ENCODE measurements around the gene CHD9.
A peak's percentile ranks its signal among the peaks of the same experiment; 100 is the strongest.
"Not testable (repeated sequence)": the region's sequence is repeated elsewhere in the genome, so short reads cannot be mapped to it uniquely, and the experiment has no call there.

CHD9 gene

DNA sequence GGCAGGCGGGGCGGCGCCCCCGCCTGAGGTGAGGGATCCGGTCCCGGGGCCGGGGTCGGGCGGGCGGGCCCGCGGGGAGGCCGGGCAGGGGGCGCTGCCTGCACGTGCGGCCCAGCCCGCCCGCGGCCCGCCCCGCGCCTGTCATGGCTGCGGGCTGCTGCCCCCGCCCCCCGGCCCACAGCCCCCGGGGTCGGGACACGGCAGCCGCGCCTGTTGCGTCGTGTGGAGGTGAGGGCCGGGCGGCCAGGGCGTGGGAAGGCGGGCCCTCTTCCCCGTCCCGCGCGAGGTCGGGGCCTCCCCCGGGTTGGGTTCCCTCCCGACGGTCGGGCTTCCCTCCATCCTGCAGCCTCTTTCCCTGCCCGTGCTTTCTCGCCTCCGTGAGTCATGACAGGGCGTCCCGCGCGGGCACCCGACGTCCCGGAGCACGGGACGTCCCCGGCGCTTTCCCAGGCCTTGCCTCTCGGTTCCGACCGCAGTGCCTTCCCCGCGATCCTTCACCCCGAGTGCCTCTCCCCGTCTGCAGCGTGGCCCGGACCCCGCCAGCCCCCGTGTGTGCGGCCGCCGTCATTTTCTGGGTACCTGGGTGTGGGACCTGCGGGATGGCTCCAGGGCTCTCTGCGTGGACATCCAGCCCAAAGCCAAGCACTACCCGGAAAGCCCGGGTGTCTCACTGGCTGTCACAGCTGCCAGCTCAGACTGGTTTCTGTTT, 76.7 kb downstream of the CHD9 start:
- DNase-seq (ENCODE audit: low spot score), result peak; percentile 18

- DNase-seq (ENCODE audit: low spot score), result no peak
Observed at GRCh38 chr16:53132406-53132805, 77.6 kb downstream of the CHD9 start.

GRCh38 chr16:53135329-53135728, 80.5 kb downstream of the CHD9 start:
- no peak for DNase-seq (ENCODE audit: low spot score)

- DNase-seq (ENCODE audit: low spot score), result no peak
Observed at GRCh38 chr16:53142823-53143568, 88.2 kb downstream of the CHD9 start.

DNA sequence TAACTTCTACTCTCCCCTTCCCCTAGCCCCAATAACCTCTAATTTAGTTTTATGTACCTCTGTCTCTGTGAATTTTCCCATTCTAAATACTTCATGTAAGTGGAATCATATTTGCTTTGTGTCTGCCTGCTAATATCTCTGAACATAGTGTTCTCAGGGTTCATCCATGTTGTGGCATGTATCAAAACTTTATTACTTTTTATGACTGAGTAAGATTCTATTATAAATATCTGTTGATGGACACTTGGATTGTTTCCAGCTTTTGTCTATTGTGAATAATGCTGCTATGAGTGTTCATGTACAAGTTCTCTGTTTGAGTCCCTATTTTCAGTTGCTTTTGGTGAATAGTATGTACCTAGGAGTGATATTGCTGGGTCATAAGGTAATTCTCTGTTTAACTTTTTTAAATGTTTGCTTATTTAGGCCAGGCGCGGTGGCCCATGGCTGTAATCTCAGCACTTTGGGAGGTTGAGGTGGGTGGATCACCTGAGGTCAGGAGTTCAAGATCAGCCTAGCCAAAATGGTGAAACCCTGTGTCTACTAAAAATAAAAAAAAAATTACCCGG, 92.8 kb downstream of the CHD9 start:
- no peak for DNase-seq (ENCODE audit: low spot score)

GRCh38 chr16:53150769-53151168, 96.0 kb downstream of the CHD9 start:
- no peak for DNase-seq (ENCODE audit: low spot score)

DNA sequence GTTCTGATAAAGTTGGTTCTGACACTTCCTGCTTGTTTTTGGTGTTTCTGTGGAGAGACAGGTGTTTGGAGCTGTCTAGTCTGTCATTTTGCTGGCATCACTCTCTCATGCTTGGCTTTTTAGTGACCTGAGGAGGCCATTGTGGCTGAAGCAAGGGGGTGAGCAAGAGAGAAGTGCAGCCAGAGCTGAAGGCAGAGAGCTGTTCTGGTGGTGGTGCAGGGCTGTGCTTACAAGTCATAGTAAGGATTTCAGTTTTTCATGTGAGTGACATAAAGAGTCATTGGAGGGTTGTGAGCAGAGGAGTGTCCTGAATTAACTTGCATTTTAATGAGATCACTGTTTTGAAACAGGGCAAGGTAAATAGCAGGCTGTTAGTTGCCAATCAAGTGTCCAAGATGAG, 97.5 kb downstream of the CHD9 start:
- no peak for DNase-seq (ENCODE audit: low spot score)

- DNase-seq (ENCODE audit: low spot score), result no peak
Observed at GRCh38 chr16:53153130-53153529, 98.3 kb downstream of the CHD9 start.

DNA sequence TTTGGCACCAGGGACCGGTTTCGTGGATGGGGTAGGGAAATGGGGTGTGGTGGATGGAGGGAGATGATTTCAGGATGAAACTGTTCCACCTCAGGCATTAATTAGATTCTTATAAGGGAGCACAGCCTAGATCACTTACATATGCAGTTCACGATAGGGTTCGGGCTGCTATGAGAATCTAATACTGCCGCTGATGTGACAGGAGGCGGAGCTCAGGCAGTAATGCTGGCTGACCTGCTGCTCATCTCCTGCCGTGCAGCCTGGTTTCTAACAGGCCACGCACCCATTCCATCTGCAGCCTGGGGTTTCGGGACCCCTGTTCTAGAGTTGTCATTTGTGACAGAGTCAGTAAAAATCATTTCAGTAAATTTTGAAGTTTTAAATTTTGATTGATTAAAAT, 99.7 kb downstream of the CHD9 start:
- DNase-seq (ENCODE audit: low spot score), result no peak

DNA sequence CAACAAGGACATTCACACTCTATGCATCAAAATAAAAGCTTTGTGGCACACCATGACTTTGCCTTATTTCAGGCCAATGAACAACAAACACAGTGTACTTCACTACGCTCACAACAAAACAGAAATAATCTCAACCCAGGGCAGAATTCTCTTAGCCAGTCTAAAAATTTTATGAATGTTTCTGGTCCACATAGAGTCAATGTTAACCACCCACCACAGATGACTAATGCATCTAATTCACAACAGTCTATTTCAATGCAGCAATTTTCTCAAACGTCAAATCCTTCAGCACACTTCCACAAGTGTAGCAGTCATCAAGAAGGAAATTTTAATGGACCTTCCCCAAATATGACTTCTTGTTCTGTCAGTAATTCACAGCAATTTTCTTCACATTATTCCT, 101.7 kb downstream of the CHD9 start:
- DNase-seq (ENCODE audit: low spot score), result no peak

- peak; percentile 45 for DNase-seq (ENCODE audit: low spot score)
Observed at GRCh38 chr16:53159781-53160436, 105.1 kb downstream of the CHD9 start.

GRCh38 chr16:53166099-53166498, 111.3 kb downstream of the CHD9 start:
- DNase-seq (ENCODE audit: low spot score), result no peak

DNA sequence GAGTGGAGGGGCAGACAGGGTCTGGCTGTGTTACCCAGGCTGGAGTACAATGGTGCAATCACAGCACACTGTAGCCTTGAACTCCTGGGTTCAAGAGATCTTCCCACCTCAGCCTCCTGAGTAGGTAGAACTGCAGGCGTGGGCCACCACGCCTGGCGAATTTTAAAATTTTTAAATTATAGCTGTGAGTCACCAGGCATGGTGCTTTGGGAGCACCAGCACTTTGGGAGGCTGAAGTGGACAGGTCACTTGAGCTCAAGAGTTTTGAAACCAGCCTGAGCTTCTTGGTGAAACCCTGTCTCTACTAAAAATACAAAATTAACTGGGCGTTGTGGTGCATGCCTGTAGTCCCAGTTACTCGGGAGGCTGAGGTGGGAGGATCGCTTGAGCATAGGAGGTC, 114.0 kb downstream of the CHD9 start:
- DNase-seq (ENCODE audit: low spot score), result no peak

- DNase-seq (ENCODE audit: low spot score), result no peak
Observed at GRCh38 chr16:53172517-53172916, 117.7 kb downstream of the CHD9 start.

- no peak for DNase-seq (ENCODE audit: low spot score)
Observed at GRCh38 chr16:53175118-53175517, 120.3 kb downstream of the CHD9 start.

DNA sequence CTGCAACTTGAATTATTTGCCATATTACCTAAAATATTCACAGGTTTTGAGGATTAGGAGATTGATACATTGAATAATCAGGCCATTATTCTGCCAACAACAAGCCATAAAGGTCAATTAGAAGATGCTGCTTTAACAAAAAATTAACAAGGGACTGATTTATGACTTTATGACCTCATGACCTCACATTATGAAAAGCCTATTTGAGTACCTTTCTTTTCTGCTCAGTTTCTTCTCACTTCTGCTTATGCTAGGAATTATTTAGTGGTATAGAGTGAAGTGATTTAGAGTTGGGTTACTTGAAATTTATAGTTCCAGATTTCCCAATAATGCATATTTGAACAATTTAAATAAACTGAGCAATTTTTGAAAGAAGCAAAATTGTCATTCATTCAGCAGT, 121.6 kb downstream of the CHD9 start:
- DNase-seq (ENCODE audit: low spot score), result no peak

GRCh38 chr16:53183442-53183841, 128.7 kb downstream of the CHD9 start:
- DNase-seq (ENCODE audit: low spot score), result no peak

GRCh38 chr16:53185741-53186140, 130.9 kb downstream of the CHD9 start:
- not testable (repeated sequence) for DNase-seq (ENCODE audit: low spot score)

- no peak for DNase-seq (ENCODE audit: low spot score)
Observed at GRCh38 chr16:53187775-53188174, 133.0 kb downstream of the CHD9 start.

DNA sequence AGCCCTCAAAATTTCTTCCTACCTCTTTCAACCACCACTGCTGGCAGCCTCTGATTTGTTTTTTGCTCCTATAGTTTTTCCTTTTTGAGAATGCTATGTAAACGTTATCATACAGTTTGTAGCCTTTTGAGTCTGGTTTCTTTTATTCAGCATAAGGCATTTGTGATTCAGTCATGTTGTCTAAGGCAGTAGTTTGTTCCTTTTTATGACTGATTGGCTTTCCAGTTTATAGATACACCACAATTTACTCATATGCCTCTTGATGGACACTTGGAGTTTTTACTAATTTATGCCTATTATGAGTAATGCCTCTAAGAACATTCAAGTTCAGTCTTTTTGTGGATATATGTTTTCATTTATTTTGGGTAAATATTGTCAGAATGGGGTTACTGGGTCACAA, 136.6 kb downstream of the CHD9 start:
- no peak for DNase-seq (ENCODE audit: low spot score)

- DNase-seq (ENCODE audit: low spot score), result no peak
Observed at GRCh38 chr16:53198933-53199332, 144.1 kb downstream of the CHD9 start.

GRCh38 chr16:53201900-53202299, 147.1 kb downstream of the CHD9 start:
- no peak for DNase-seq (ENCODE audit: low spot score)

- DNase-seq (ENCODE audit: low spot score), result no peak
Observed at GRCh38 chr16:53202398-53202797, 147.6 kb downstream of the CHD9 start.

All from CD4-positive, alpha-beta T cell treated with Interleukin-6 at 100 ng/mL for 8 hours (primary cell).